ENCODE results near the gene KLHDC2.
"Not testable (repeated sequence)": the region's sequence is repeated elsewhere in the genome, so short reads cannot be mapped to it uniquely, and the experiment has no call there.

Gene KLHDC2

DNA sequence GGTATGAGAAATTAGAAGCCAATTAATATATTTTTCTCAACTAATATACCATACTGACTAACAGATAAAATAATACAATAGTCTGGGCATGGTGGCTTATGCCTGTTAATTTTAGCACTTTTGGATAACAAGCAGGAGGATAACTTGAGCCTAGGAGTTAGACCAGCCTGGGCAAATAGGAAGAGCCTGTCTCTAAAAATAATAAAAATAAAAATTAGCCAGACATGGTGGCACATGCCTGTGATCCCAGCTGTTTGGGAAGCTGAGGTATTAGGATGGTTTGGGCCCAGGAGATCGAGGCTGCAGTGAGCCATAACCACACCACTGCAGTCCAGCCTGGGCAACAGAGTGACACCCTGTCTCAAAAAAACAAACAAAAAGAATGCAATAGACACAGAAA is 24.7 kb downstream of the KLHDC2 start:
- DNase-seq: no peak
- Histone ChIP-seq H3F3A (ENCODE audit: insufficient read depth, low read length) (no peaks in the 10 kb centered on the region), H2AFZ (ENCODE audit: low read length) (no peak overlapping the region), H3K36me3 (replicated peaks; ENCODE audit: insufficient read depth, low read length) (no peaks in the 10 kb centered on the region; the same call in 1 of the 2 replicates), H3K4me3 (ENCODE audit: low read length) (no peak overlapping the region), H3K9me3 (replicated peaks; ENCODE audit: insufficient read depth, low read length) (no peaks in the 10 kb centered on the region), H3K79me2 (ENCODE audit: low read length) (no peaks in the 10 kb centered on the region), H3K27ac (ENCODE audit: low read length) (no peak overlapping the region), H3K9me2 (replicated peaks; ENCODE audit: insufficient read depth, low read length) (no peaks in the 10 kb centered on the region), H4K20me1 (ENCODE audit: insufficient read depth, low read length) (no peaks in the 10 kb centered on the region), H3K9ac (ENCODE audit: low read length) (no peak overlapping the region), H3K27me3 (replicated peaks; ENCODE audit: insufficient read depth, low read length) (no peaks in the 10 kb centered on the region), H3K4me2 (ENCODE audit: low read depth, low read length) (no peak overlapping the region), H3K4me1 (ENCODE audit: low read length) (no peaks in the 10 kb centered on the region)
- TF ChIP-seq, protein P1, sequence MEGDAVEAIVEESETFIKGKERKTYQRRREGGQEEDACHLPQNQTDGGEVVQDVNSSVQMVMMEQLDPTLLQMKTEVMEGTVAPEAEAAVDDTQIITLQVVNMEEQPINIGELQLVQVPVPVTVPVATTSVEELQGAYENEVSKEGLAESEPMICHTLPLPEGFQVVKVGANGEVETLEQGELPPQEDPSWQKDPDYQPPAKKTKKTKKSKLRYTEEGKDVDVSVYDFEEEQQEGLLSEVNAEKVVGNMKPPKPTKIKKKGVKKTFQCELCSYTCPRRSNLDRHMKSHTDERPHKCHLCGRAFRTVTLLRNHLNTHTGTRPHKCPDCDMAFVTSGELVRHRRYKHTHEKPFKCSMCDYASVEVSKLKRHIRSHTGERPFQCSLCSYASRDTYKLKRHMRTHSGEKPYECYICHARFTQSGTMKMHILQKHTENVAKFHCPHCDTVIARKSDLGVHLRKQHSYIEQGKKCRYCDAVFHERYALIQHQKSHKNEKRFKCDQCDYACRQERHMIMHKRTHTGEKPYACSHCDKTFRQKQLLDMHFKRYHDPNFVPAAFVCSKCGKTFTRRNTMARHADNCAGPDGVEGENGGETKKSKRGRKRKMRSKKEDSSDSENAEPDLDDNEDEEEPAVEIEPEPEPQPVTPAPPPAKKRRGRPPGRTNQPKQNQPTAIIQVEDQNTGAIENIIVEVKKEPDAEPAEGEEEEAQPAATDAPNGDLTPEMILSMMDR (IDR thresholded peaks at IDR 0.05; ENCODE audit: low read length): no peak
- TF ChIP-seq EZH2 (optimal IDR thresholded peaks at IDR 0.05; ENCODE audit: low read depth, low read length): no peak
- TF ChIP-seq EZH2phosphoT487 (IDR thresholded peaks at IDR 0.05; ENCODE audit: low read length): no peak

DNA sequence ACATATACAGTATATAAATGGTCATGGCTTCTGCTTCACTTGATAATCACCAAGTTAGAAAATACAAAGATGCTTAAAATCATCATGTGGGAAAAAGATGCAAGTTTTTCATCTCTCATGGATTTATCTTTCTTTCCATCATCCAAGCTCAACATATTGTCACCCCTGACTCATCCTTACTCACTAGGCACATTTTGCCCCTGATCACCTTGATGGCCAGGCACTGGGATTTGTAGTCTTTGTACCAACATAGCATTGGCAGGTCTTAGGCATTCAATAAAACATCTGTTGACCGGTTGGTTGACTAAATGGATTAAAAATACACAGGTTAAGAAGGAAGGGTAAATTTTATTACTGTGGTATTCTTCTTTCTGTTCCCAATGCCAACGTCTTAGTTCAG is 28.1 kb downstream of the KLHDC2 start:
- Histone ChIP-seq H3K4me2 (ENCODE audit: low read depth, low read length) (no peak overlapping the region), H3K4me3 (ENCODE audit: low read length) (no peak overlapping the region), H3K27me3 (replicated peaks; ENCODE audit: insufficient read depth, low read length) (no peaks in the 10 kb centered on the region), H3K9me3 (replicated peaks; ENCODE audit: insufficient read depth, low read length) (no peaks in the 10 kb centered on the region), H3K9me2 (replicated peaks; ENCODE audit: insufficient read depth, low read length) (no peaks in the 10 kb centered on the region), H3K27ac (ENCODE audit: low read length) (no peak overlapping the region), H2AFZ (ENCODE audit: low read length) (no peak overlapping the region), H3F3A (ENCODE audit: insufficient read depth, low read length) (no peaks in the 10 kb centered on the region), H4K20me1 (ENCODE audit: insufficient read depth, low read length) (no peaks in the 10 kb centered on the region), H3K79me2 (ENCODE audit: low read length) (no peaks in the 10 kb centered on the region), H3K4me1 (ENCODE audit: low read length) (no peaks in the 10 kb centered on the region), H3K9ac (ENCODE audit: low read length) (no peak overlapping the region), H3K36me3 (replicated peaks; ENCODE audit: insufficient read depth, low read length) (no peaks in the 10 kb centered on the region)
- TF ChIP-seq EZH2phosphoT487 (IDR thresholded peaks at IDR 0.05; ENCODE audit: low read length) (no peak), EZH2 (optimal IDR thresholded peaks at IDR 0.05; ENCODE audit: low read depth, low read length) (no peak)
- TF ChIP-seq, protein P1 (IDR thresholded peaks at IDR 0.05; ENCODE audit: low read length): no peak
- DNase-seq: no peak

DNA sequence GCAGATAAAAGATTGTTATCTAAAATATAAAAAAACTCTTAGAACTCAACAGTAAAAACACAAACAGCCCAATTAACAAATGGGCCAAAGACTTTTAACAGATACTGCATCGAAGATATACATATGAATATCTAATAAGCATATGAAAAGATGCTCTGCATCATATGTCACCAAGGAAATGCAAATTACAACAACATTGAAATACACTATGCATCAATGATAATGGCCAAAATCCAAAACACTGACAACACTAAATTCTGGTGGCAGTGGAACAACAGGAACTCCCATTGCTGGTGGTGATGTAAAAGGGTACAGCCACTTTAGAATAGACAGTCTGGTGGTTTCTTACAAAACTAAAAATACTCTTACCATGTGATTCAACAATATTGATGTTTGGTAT is 40.8 kb downstream of the KLHDC2 start:
- no peaks in the 10 kb centered on the region for H3F3A ChIP-seq (ENCODE audit: insufficient read depth, low read length)
- no peaks in the 10 kb centered on the region for H3K36me3 ChIP-seq (replicated peaks; ENCODE audit: insufficient read depth, low read length)
- no peaks in the 10 kb centered on the region for H3K4me1 ChIP-seq (ENCODE audit: low read length)
- no peaks in the 10 kb centered on the region for H3K79me2 ChIP-seq (ENCODE audit: low read length)
- no peaks in the 10 kb centered on the region for H3K9me3 ChIP-seq (replicated peaks; ENCODE audit: insufficient read depth, low read length)
- no peaks in the 10 kb centered on the region for H3K27me3 ChIP-seq (replicated peaks; ENCODE audit: insufficient read depth, low read length)
- TF ChIP-seq, protein P1 (IDR thresholded peaks at IDR 0.05; ENCODE audit: low read length): no peak
- TF ChIP-seq EZH2 (optimal IDR thresholded peaks at IDR 0.05; ENCODE audit: low read depth, low read length) (no peak), EZH2phosphoT487 (IDR thresholded peaks at IDR 0.05; ENCODE audit: low read length) (no peak)
- no peak overlapping the region for H3K4me2 ChIP-seq (ENCODE audit: low read depth, low read length)
- H2AFZ ChIP-seq (ENCODE audit: low read length): no peak overlapping the region
- no peaks in the 10 kb centered on the region for H3K9me2 ChIP-seq (replicated peaks; ENCODE audit: insufficient read depth, low read length)
- no peak overlapping the region for H3K9ac ChIP-seq (ENCODE audit: low read length)
- H3K4me3 ChIP-seq (ENCODE audit: low read length): no peak overlapping the region
- no peak overlapping the region for H3K27ac ChIP-seq (ENCODE audit: low read length)
- H4K20me1 ChIP-seq (ENCODE audit: insufficient read depth, low read length): no peaks in the 10 kb centered on the region
- no peak for DNase-seq

DNA sequence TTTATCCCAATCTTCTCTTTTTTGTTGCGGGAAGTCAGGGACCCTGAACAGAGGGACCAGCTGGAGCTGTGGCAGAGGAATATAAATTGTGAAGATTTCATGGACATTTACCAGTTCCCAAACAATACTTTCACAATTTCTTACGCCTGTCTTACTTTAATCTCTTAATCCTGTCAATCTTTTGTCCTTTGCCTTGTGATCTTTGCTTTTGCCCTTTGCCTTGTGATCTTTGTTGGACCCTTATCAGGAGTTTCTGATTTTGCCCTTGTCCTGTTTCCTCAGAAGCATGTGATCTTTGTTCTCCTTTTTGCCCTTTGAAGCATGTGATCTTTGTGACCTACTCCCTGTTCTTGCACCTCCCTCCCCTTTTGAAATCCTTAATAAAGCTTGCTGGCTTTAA is 48.2 kb downstream of the KLHDC2 start:
- H3K27ac ChIP-seq (ENCODE audit: low read length); H4K20me1 ChIP-seq (ENCODE audit: insufficient read depth, low read length); DNase-seq; H3K9me3 ChIP-seq (replicated peaks; ENCODE audit: insufficient read depth, low read length); H3K9ac ChIP-seq (ENCODE audit: low read length); H3K4me3 ChIP-seq (ENCODE audit: low read length); H3K4me1 ChIP-seq (ENCODE audit: low read length); H3K9me2 ChIP-seq (replicated peaks; ENCODE audit: insufficient read depth, low read length); H3F3A ChIP-seq (ENCODE audit: insufficient read depth, low read length); H3K36me3 ChIP-seq (replicated peaks; ENCODE audit: insufficient read depth, low read length); H2AFZ ChIP-seq (ENCODE audit: low read length); H3K4me2 ChIP-seq (ENCODE audit: low read depth, low read length); H3K79me2 ChIP-seq (ENCODE audit: low read length); H3K27me3 ChIP-seq (replicated peaks; ENCODE audit: insufficient read depth, low read length): not testable (repeated sequence)
